Measurements from ENCODE around the gene SLC2A1. TPM values are rescaled to one million over a fixed set of nuclear protein-coding genes. Genes with fewer than 3 reads are reported as not detected.

The SLC2A1 gene
- total RNA-seq, 1 donor from 2014 or later: 49.7 TPM

DNA sequence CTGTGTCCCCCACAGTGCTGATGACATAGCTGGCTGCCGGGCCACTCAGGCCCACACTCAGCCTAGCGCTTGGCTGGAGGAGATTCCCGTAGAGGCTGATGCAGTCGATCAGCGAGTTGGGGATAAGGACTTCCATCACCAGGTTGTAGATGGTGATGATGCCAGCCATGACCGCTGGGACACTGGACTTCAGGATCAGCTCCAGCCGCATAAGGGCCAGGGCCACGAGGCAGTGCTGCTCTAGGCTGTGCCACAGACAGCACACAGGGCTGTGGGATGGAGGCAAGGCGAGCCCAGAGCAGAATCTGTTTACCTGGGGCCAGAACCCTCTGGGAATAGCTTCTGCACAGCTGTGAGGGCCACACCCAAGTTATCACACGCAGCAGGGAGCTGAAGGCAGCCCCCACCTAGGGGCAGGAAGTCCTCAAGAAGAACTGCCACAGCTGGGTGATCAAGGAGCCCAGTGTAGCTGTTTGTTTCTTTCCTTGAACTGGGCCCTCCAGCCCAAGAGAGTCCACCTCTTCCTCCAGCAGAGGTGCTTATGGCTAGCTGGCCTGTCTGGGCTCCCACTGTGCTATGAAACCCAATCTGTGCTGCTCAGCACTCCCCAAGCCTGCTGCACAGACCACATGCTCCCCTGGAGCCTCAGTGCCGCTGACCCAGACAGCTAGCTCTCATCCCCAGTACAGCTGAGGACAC is 6.2 kb downstream of the SLC2A1 start:
- DNase-seq (ENCODE audit: low spot score, unreplicated experiment): no peak
- Mint-ChIP-seq H3K4me3 (ENCODE audit: low read depth) (no peak overlapping the region), H3K4me1 (ENCODE audit: low read depth) (peaks cover 24% of the 10 kb centered on the region), H3K36me3 (ENCODE audit: insufficient read depth) (peaks cover 4% of the 10 kb centered on the region), H3K9me3 (ENCODE audit: low read depth) (no peaks in the 10 kb centered on the region), H3K27ac (no peak overlapping the region), H3K27me3 (no peaks in the 10 kb centered on the region)
- TF ChIP-seq, protein P1, sequence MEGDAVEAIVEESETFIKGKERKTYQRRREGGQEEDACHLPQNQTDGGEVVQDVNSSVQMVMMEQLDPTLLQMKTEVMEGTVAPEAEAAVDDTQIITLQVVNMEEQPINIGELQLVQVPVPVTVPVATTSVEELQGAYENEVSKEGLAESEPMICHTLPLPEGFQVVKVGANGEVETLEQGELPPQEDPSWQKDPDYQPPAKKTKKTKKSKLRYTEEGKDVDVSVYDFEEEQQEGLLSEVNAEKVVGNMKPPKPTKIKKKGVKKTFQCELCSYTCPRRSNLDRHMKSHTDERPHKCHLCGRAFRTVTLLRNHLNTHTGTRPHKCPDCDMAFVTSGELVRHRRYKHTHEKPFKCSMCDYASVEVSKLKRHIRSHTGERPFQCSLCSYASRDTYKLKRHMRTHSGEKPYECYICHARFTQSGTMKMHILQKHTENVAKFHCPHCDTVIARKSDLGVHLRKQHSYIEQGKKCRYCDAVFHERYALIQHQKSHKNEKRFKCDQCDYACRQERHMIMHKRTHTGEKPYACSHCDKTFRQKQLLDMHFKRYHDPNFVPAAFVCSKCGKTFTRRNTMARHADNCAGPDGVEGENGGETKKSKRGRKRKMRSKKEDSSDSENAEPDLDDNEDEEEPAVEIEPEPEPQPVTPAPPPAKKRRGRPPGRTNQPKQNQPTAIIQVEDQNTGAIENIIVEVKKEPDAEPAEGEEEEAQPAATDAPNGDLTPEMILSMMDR (IDR thresholded peaks at IDR 0.05; ENCODE audit: unreplicated experiment): no peak

DNA sequence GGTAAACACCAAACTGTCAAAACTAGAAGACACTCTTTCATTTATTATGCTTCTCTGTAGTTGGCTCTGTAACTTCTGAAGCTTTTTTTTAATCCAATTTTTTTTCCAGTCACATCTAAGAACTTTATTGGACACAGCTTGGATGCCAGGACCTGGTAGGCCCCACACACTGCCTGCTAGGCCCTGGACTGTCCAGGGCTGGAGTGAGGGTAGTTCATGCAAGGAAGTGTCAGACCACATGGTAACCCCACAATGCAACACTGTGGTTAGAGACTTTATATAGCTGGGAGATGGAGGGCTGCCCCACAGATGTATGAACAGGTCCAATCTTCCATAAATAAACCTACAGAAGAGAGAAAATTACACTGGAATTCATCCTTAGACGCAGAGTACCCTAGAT is 7.1 kb downstream of the SLC2A1 start:
- H3K36me3 Mint-ChIP-seq (ENCODE audit: insufficient read depth): peaks cover 4% of the 10 kb centered on the region
- H3K4me3 Mint-ChIP-seq (ENCODE audit: low read depth): no peak overlapping the region
- TF ChIP-seq, protein P1 (IDR thresholded peaks at IDR 0.05; ENCODE audit: unreplicated experiment): no peak
- H3K27ac Mint-ChIP-seq: no peak overlapping the region
- no peaks in the 10 kb centered on the region for H3K27me3 Mint-ChIP-seq
- H3K9me3 Mint-ChIP-seq (ENCODE audit: low read depth): no peaks in the 10 kb centered on the region
- peaks cover 17% of the 10 kb centered on the region for H3K4me1 Mint-ChIP-seq (ENCODE audit: low read depth)
- no peak for DNase-seq (ENCODE audit: low spot score, unreplicated experiment)

DNA sequence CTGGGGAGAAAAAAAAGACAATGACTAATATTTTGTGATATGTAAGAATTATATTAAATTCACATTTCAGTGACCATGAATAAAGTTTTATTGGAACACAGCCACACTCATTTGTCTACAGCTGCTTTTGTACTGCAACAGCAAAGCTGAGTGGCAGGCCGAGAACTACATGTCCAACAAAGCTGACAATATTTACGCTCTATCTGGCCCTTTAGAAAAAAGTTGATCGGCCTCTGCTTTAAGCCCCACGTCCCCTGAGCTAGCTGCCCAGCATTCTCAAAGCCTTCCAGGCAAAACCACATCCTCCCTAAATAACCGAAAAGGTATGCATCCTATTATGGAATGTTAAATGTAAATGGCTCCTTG is 8.6 kb downstream of the SLC2A1 start:
- TF ChIP-seq, protein P1 (IDR thresholded peaks at IDR 0.05; ENCODE audit: unreplicated experiment): no peak
- Mint-ChIP-seq H3K27me3 (no peaks in the 10 kb centered on the region), H3K27ac (peak overlapping the region; percentile 15), H3K4me3 (ENCODE audit: low read depth) (no peak overlapping the region), H3K9me3 (ENCODE audit: low read depth) (no peaks in the 10 kb centered on the region), H3K36me3 (ENCODE audit: insufficient read depth) (peaks cover 4% of the 10 kb centered on the region), H3K4me1 (ENCODE audit: low read depth) (peaks cover 13% of the 10 kb centered on the region)
- no peak for DNase-seq (ENCODE audit: low spot score, unreplicated experiment)

DNA sequence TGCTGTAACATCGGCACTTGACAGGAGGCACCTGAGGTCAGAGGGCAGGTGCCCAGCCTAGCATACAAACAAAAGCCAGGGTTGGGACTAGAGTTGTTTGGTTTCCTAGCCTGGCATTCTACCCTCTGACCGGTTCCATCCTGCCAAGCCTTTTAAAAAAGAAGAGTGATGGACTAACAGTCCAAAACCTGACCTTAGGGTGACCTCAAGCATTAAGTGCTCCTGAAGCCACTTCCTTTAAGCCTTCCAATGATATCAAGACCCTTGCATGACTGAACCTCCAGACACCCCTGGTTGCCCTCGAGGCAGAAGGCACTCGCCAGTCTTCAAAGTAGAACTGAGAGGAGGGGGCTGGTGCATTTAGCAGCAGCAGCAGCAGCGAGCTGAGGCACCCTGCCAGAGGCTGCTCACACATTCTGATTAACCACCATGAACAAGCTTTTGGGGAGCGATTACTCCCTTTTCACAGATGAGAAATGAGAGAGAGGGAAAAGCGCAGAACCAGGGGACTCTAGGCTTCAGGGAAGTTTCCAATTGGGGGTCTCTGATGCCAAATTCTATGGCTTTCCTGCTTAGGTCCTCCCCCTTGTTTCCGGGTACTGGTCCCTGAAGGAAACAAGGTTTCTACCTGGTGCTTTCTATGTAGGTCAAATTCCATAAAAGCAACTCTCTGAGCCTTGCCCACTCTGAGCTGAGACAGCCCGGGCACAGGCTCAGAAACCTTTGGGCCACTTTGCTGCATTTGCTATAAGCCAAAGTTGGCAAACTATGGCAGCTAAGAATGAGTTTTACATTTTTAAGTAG is 9.2 kb downstream of the SLC2A1 start:
- Mint-ChIP-seq H3K36me3 (ENCODE audit: insufficient read depth) (peaks cover 1% of the 10 kb centered on the region), H3K27ac (peak overlapping the region; percentile 87), H3K4me1 (ENCODE audit: low read depth) (peaks cover 11% of the 10 kb centered on the region), H3K9me3 (ENCODE audit: low read depth) (no peaks in the 10 kb centered on the region), H3K4me3 (ENCODE audit: low read depth) (no peak overlapping the region), H3K27me3 (no peaks in the 10 kb centered on the region)
- TF ChIP-seq, protein P1 (IDR thresholded peaks at IDR 0.05; ENCODE audit: unreplicated experiment): no peak
- no peak for DNase-seq (ENCODE audit: low spot score, unreplicated experiment)

DNA sequence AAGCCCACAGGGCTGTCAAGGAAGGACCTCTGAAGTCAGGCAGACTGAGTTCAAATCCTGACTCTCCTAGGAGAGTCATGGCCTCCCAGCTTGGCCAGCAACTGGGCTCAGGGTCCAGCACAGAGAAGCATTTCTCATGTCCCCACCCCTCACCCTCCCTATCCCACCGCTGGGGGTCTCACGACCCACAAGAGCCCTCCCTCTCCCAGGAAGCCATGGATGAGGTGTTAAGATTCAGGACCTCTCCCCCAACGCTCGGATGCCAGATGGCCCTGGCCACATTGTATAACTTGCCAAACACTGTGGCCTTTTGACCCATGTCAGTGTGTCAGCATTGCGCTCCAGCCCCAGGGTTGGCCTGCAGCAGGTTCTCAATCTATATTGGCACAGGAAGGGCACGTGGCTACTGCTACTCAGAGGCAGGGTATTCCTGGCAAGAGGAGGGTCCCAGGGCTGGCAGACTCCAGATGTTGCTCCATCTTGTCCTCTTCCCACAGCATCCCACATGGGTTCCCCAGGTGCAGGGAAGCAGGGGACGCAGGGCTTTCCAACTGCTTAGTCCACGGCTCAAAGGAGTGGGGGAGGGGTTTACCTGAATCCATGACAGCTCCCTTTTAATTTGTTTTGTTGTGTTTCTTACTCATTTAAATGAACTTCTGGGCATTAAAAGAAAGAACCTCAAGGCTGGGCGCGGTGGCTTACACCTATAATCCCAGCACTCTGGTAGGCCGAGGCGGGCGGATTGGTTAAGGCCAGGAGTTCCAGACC is 10.5 kb downstream of the SLC2A1 start:
- no peak for DNase-seq (ENCODE audit: low spot score, unreplicated experiment)
- TF ChIP-seq, protein P1 (IDR thresholded peaks at IDR 0.05; ENCODE audit: unreplicated experiment): no peak
- H3K27ac Mint-ChIP-seq: peak overlapping the region; percentile 41
- H3K36me3 Mint-ChIP-seq (ENCODE audit: insufficient read depth): no peaks in the 10 kb centered on the region
- H3K4me3 Mint-ChIP-seq (ENCODE audit: low read depth): no peak overlapping the region
- H3K27me3 Mint-ChIP-seq: no peaks in the 10 kb centered on the region
- H3K9me3 Mint-ChIP-seq (ENCODE audit: low read depth): no peaks in the 10 kb centered on the region
- peaks cover 10% of the 10 kb centered on the region for H3K4me1 Mint-ChIP-seq (ENCODE audit: low read depth)
